Left renal pelvis (tissue), 4 donors: Measurements from ENCODE around the gene ROCK1. TPM values are rescaled to one million over a fixed set of nuclear protein-coding genes. Genes with fewer than 3 reads are reported as not detected.
A peak's percentile ranks its signal among the peaks of the same experiment; 100 is the strongest.

Experiments used
- DNase-seq, 4 donors: peaks; one replicate each; pipeline ENCODE4 v3.0.0-alpha.2; 2013; ENCODE audit warnings: low read depth in 4 of 4, low spot score in 3 of 4
- polyA plus RNA-seq, 4 donors: library from polyadenylated mRNA; unstranded; fragments of 120-200 nt; gene quantifications; one replicate each; pipeline ENCODE4 v1.2.1, GENCODE V29; 2013; ENCODE audit not compliant: insufficient read length in 4 of 4

ROCK1 gene
- polyA plus RNA-seq, 4 donors: 56.5 to 70.6 (median 69.1) TPM

- peak in 1 of 4 donors; percentile 18 for DNase-seq
These were observed 1.5 kb downstream of the ROCK1 start for GRCh38 chr18:21109936-21110712.

GRCh38 chr18:21105936-21106335, 5.7 kb downstream of the ROCK1 start:
- DNase-seq: no peak

GRCh38 chr18:21101172-21101571, 10.4 kb downstream of the ROCK1 start:
- DNase-seq: no peak

- DNase-seq: no peak
These were observed 10.9 kb downstream of the ROCK1 start for GRCh38 chr18:21100678-21101077.

GRCh38 chr18:21100146-21100545, 11.5 kb downstream of the ROCK1 start:
- DNase-seq: no peak

GRCh38 chr18:21099442-21099841, 12.2 kb downstream of the ROCK1 start:
- DNase-seq: peak in 1 of 4 donors; percentile 14

GRCh38 chr18:21096760-21097159, 14.9 kb downstream of the ROCK1 start:
- no peak for DNase-seq

GRCh38 chr18:21093133-21093532, 18.5 kb downstream of the ROCK1 start:
- DNase-seq: no peak

- no peak for DNase-seq
These were observed 20.9 kb downstream of the ROCK1 start for GRCh38 chr18:21090680-21091079.

- DNase-seq: no peak
These were observed 25.9 kb downstream of the ROCK1 start for GRCh38 chr18:21085579-21086166.

- no peak for DNase-seq
These were observed 27.0 kb downstream of the ROCK1 start for GRCh38 chr18:21084511-21085078.

GRCh38 chr18:21083017-21083416, 28.6 kb downstream of the ROCK1 start:
- no peak for DNase-seq

- no peak for DNase-seq
These were observed 30.2 kb downstream of the ROCK1 start for GRCh38 chr18:21081426-21081825.

GRCh38 chr18:21080576-21080975, 31.0 kb downstream of the ROCK1 start:
- DNase-seq: no peak

- DNase-seq: no peak
These were observed 37.0 kb downstream of the ROCK1 start for GRCh38 chr18:21074336-21075323.

GRCh38 chr18:21073180-21073579, 38.4 kb downstream of the ROCK1 start:
- no peak for DNase-seq

GRCh38 chr18:21071071-21071470, 40.5 kb downstream of the ROCK1 start:
- no peak for DNase-seq

GRCh38 chr18:21069468-21069867, 42.1 kb downstream of the ROCK1 start:
- DNase-seq: no peak

GRCh38 chr18:21064347-21064746, 47.3 kb downstream of the ROCK1 start:
- no peak for DNase-seq

- DNase-seq: no peak
These were observed 48.6 kb downstream of the ROCK1 start for GRCh38 chr18:21063011-21063410.

- no peak for DNase-seq
These were observed 54.5 kb downstream of the ROCK1 start for GRCh38 chr18:21057112-21057511.
